Subcutaneous adipose tissue (tissue), 4 donors: ENCODE results near the gene APOBEC3A. TPM values are rescaled to one million over a fixed set of nuclear protein-coding genes. Genes with fewer than 3 reads are reported as not detected.

Source experiments
- CTCF ChIP-seq: fragments of 450-650 bp; IDR thresholded peaks from one replicate; pipeline ENCODE4 v1.5.1; 2016; ENCODE audit warnings: low read depth, mild to moderate bottlenecking, control low read depth, antibody characterized with exemption, moderate library complexity
- total RNA-seq, 4 donors: library from RNA; depleted of rRNA; stranded (reverse); fragments of >200 nt; gene quantifications; one replicate each; pipeline ENCODE4 v1.1.0, GENCODE V29; 2016

APOBEC3A gene
- total RNA-seq, 4 donors from 2014 or later, result 0.51 to 0.75 (median 0.65) TPM; not detected in 1

- TF ChIP-seq CTCF, result no peak
These were observed 38.7 kb downstream of the APOBEC3A start for GRCh38 chr22:38996105-38996504.

- TF ChIP-seq CTCF, result no peak
These were observed 40.1 kb downstream of the APOBEC3A start for GRCh38 chr22:38997518-38997917.

- TF ChIP-seq CTCF, result no peak
These were observed 45.8 kb downstream of the APOBEC3A start for GRCh38 chr22:39003165-39003638.

- no peak for TF ChIP-seq CTCF
These were observed 49.8 kb downstream of the APOBEC3A start for GRCh38 chr22:39007177-39007576.

- no peak for TF ChIP-seq CTCF
These were observed 53.5 kb downstream of the APOBEC3A start for GRCh38 chr22:39010946-39011345.

Other genes with a start within 250 kb of the APOBEC3A start
- gene SUN2, start 201.6 kb upstream of the APOBEC3A start, total RNA-seq, result 100 to 1,000 TPM; 177 to 749 (median 361) TPM
- gene DNAL4, start 163.5 kb upstream of the APOBEC3A start, total RNA-seq, result 10 to 100 TPM in 2 of 4 donors, 1 to 10 TPM in 2; 5.8 to 14.3 (median 8.8) TPM
- gene NPTXR, start 113.6 kb upstream of the APOBEC3A start, total RNA-seq, result 1 to 10 TPM; 2.0 to 5.3 (median 3.6) TPM
- gene CBX6, start 85.4 kb upstream of the APOBEC3A start, total RNA-seq, result 10 to 100 TPM in 3 of 4 donors, 1 to 10 TPM in 1; 9.3 to 28.8 (median 15.9) TPM
- gene APOBEC3B, start 24.7 kb downstream of the APOBEC3A start, total RNA-seq, result 1 to 10 TPM in 2 of 4 donors, not detected in 2; 1.3 to 1.7 TPM
- 10 to 100 TPM in 2 of 4 donors, 1 to 10 TPM in 2; 6.6 to 11.2 (median 8.6) TPM for gene APOBEC3C, start 56.6 kb downstream of the APOBEC3A start, total RNA-seq
- 1 to 10 TPM in 2 of 4 donors, under 1 TPM in 2; 0.44 to 3.6 (median 1.5) TPM for gene APOBEC3D, start 63.5 kb downstream of the APOBEC3A start, total RNA-seq
- 1 to 10 TPM; 1.8 to 3.9 (median 2.7) TPM for gene APOBEC3F, start 83.3 kb downstream of the APOBEC3A start, total RNA-seq
- 10 to 100 TPM in 1 of 4 donors, 1 to 10 TPM in 3; 2.6 to 16.1 (median 8.9) TPM for gene APOBEC3G, start 119.7 kb downstream of the APOBEC3A start, total RNA-seq
- not detected for gene APOBEC3H, start 139.6 kb downstream of the APOBEC3A start, total RNA-seq
- gene CBX7, start 195.1 kb downstream of the APOBEC3A start, total RNA-seq, result 10 to 100 TPM; 37.4 to 74.2 (median 50.7) TPM